WTC11 (cell line): Measurements from ENCODE around the gene KIF2A. TPM values are rescaled to one million over a fixed set of nuclear protein-coding genes. Genes with fewer than 3 reads are reported as not detected.

Source experiments
- ATAC-seq: fragments of 200-7000 bp; cut with Tn5 transposase; 2 replicates; pipeline ENCODE4 v1.10.0; 2021; ENCODE audit warnings: mild to moderate bottlenecking, moderate library complexity
- CTCF ChIA-PET: fragments of 300-600 bp; sonication (Branson Sonifier 250); formaldehyde crosslinking; loops from one replicate; lab custom pipeline; 2021; ENCODE audit warnings: antibody characterized with exemption; lab: Charles Lee
- POLR2A ChIA-PET: fragments of 350-600 bp; sonication (Branson Sonifier 250); formaldehyde crosslinking; loops from one replicate; lab custom pipeline; 2021; ENCODE audit warnings: antibody characterized with exemption; lab: Charles Lee
- DNase-seq: peaks from one replicate; pipeline ENCODE4 v3.0.0; 2021; ENCODE audit warnings: low spot score
- H3K27ac Mint-ChIP-seq: 2 replicates; pipeline ENCODE4 v1.8.0; 2021; ENCODE audit warnings: mixed read lengths
- H3K27me3 Mint-ChIP-seq: 2 replicates; pipeline ENCODE4 v1.8.0; 2021; ENCODE audit warnings: low read depth, mild to moderate bottlenecking, moderate library complexity, mixed read lengths
- H3K36me3 Mint-ChIP-seq: 2 replicates; pipeline ENCODE4 v1.8.0; 2021; ENCODE audit warnings: mixed read lengths
- H3K4me1 Mint-ChIP-seq: 2 replicates; pipeline ENCODE4 v1.8.0; 2022; ENCODE audit warnings: mixed read lengths
- H3K4me3 Mint-ChIP-seq: 2 replicates; pipeline ENCODE4 v1.8.0; 2021; ENCODE audit warnings: mild to moderate bottlenecking, moderate library complexity, mixed read lengths
- H3K9me3 Mint-ChIP-seq: 2 replicates; pipeline ENCODE4 v1.8.0; 2021; ENCODE audit warnings: mixed read lengths
- ARID4B ChIP-seq: sonication (generic); formaldehyde crosslinking; IDR thresholded peaks from 2 replicates; pipeline ENCODE4 v1.8.0; 2023; ENCODE audit warnings: missing genetic modification reagents, mild to moderate bottlenecking, borderline replicate concordance
- CBFB ChIP-seq: sonication (generic); formaldehyde crosslinking; IDR thresholded peaks from 2 replicates; pipeline ENCODE4 v1.8.1; 2022; ENCODE audit warnings: mild to moderate bottlenecking, low read depth, missing genetic modification reagents
- CREM ChIP-seq: sonication (generic); formaldehyde crosslinking; IDR thresholded peaks from 2 replicates; pipeline ENCODE4 v1.8.1; 2022; ENCODE audit warnings: mild to moderate bottlenecking, missing genetic modification reagents, moderate library complexity
- EMX1 ChIP-seq: fragments of 250-450 bp; sonication (Bioruptor Pico); IDR thresholded peaks from 2 replicates; pipeline ENCODE4 v1.8.0; 2021; ENCODE audit warnings: mild to moderate bottlenecking
- ERG ChIP-seq: fragments of 250-450 bp; sonication (Bioruptor Pico); IDR thresholded peaks from 2 replicates; pipeline ENCODE4 v1.8.0; 2021; ENCODE audit warnings: mild to moderate bottlenecking
- FOXJ3 ChIP-seq: sonication (generic); formaldehyde crosslinking; IDR thresholded peaks from 2 replicates; pipeline ENCODE4 v1.9.0; 2021; ENCODE audit warnings: missing genetic modification reagents, mild to moderate bottlenecking, borderline replicate concordance
- FOXK1 ChIP-seq: sonication (generic); formaldehyde crosslinking; IDR thresholded peaks from 2 replicates; pipeline ENCODE4 v1.8.0; 2022; ENCODE audit warnings: mild to moderate bottlenecking, moderate library complexity, missing genetic modification reagents
- FOXP1 ChIP-seq: sonication (generic); formaldehyde crosslinking; IDR thresholded peaks from 2 replicates; pipeline ENCODE4 v1.8.0; 2022; ENCODE audit warnings: missing genetic modification reagents, mild to moderate bottlenecking, moderate library complexity, borderline replicate concordance
- GTF2I ChIP-seq: fragments of 250-450 bp; sonication (Bioruptor Pico); conservative IDR thresholded peaks from 2 replicates; pipeline ENCODE4 v1.4.0; 2021; ENCODE audit warnings: mild to moderate bottlenecking
- JAZF1 ChIP-seq: fragments of 250-450 bp; sonication (Bioruptor Pico); IDR thresholded peaks from 2 replicates; pipeline ENCODE4 v1.9.0; 2021; ENCODE audit warnings: moderate library complexity, mild to moderate bottlenecking, inconsistent platforms
- NFATC4 ChIP-seq: fragments of 250-450 bp; sonication (Bioruptor Pico); IDR thresholded peaks from 2 replicates; pipeline ENCODE4 v1.9.0; 2021; ENCODE audit warnings: mild to moderate bottlenecking
- NFYB ChIP-seq: sonication (generic); formaldehyde crosslinking; conservative IDR thresholded peaks from 2 replicates; pipeline ENCODE4 v1.8.0; 2022; ENCODE audit warnings: low read depth, missing genetic modification reagents
- OVOL2 ChIP-seq: fragments of 250-450 bp; sonication (Bioruptor Pico); IDR thresholded peaks from 2 replicates; pipeline ENCODE4 v1.9.0; 2021; ENCODE audit warnings: mild to moderate bottlenecking, borderline replicate concordance
- RORB ChIP-seq: fragments of 250-450 bp; sonication (Bioruptor Pico); IDR thresholded peaks from 2 replicates; pipeline ENCODE4 v1.9.0; 2021; ENCODE audit warnings: mild to moderate bottlenecking
- SMAD3 ChIP-seq: sonication (generic); formaldehyde crosslinking; IDR thresholded peaks from 2 replicates; pipeline ENCODE4 v1.8.0; 2022; ENCODE audit warnings: missing genetic modification reagents, mild to moderate bottlenecking, borderline replicate concordance
- SMAD4 ChIP-seq: sonication (generic); formaldehyde crosslinking; IDR thresholded peaks from 2 replicates; pipeline ENCODE4 v1.8.0; 2022; ENCODE audit warnings: mild to moderate bottlenecking, missing genetic modification reagents
- SOX15 ChIP-seq: fragments of 250-450 bp; sonication (Bioruptor Pico); IDR thresholded peaks from 2 replicates; pipeline ENCODE4 v1.9.0; 2021; ENCODE audit warnings: mild to moderate bottlenecking
- TCF7 ChIP-seq: sonication (generic); formaldehyde crosslinking; IDR thresholded peaks from 2 replicates; pipeline ENCODE4 v1.8.0; 2022; ENCODE audit warnings: mild to moderate bottlenecking, low read depth, missing genetic modification reagents, moderate library complexity
- TEAD1 ChIP-seq: sonication (generic); formaldehyde crosslinking; IDR thresholded peaks from 2 replicates; pipeline ENCODE4 v1.8.0; 2022; ENCODE audit warnings: mild to moderate bottlenecking, missing genetic modification reagents
- TP53 ChIP-seq: sonication (generic); formaldehyde crosslinking; IDR thresholded peaks from 2 replicates; pipeline ENCODE4 v1.8.1; 2023; ENCODE audit warnings: mild to moderate bottlenecking, missing genetic modification reagents
- ZNF219 ChIP-seq: sonication (generic); formaldehyde crosslinking; IDR thresholded peaks from 2 replicates; pipeline ENCODE4 v1.8.0; 2023; ENCODE audit warnings: missing genetic modification reagents, mild to moderate bottlenecking, borderline replicate concordance
- ZNF396 ChIP-seq: fragments of 250-450 bp; sonication (Bioruptor Pico); IDR thresholded peaks from 2 replicates; pipeline ENCODE4 v1.8.0; 2021; ENCODE audit warnings: mild to moderate bottlenecking, moderate library complexity, borderline replicate concordance
- ZNF416 ChIP-seq: fragments of 250-450 bp; sonication (Bioruptor Pico); IDR thresholded peaks from 2 replicates; pipeline ENCODE4 v1.9.0; 2021; ENCODE audit warnings: mild to moderate bottlenecking, inconsistent platforms
- total RNA-seq: library from RNA; stranded (reverse); gene quantifications from 3 replicates; pipeline ENCODE4 v1.2.3, GENCODE V29; 2021
- TF ChIP-seq, protein P1 (sequence below): fragments of 250-450 bp; sonication (Bioruptor Pico); IDR thresholded peaks from 2 replicates; pipeline ENCODE4 v1.9.0; 2021; ENCODE audit warnings: mild to moderate bottlenecking
- TF ChIP-seq, protein P2 (sequence below): sonication (generic); formaldehyde crosslinking; IDR thresholded peaks from 2 replicates; pipeline ENCODE4 v1.8.1; 2023; ENCODE audit warnings: mild to moderate bottlenecking, missing genetic modification reagents
- TF ChIP-seq, protein P3 (sequence below): sonication (generic); formaldehyde crosslinking; IDR thresholded peaks from 2 replicates; pipeline ENCODE4 v1.8.1; 2023; ENCODE audit warnings: mild to moderate bottlenecking, missing genetic modification reagents, moderate library complexity
- TF ChIP-seq, protein P4 (sequence below): sonication (generic); formaldehyde crosslinking; IDR thresholded peaks from 2 replicates; pipeline ENCODE4 v1.8.1; 2022; ENCODE audit warnings: mild to moderate bottlenecking, moderate library complexity, missing genetic modification reagents

KIF2A gene
- total RNA-seq, 1 experiment from 2014 or later = 77.8 TPM

- Mint-ChIP-seq H3K27ac (peak overlapping the region; percentile 18; the same call in 1 of the 2 replicates), H3K4me1 (peaks cover 37% of the 10 kb centered on the region), H3K4me3 (no peak overlapping the region), H3K9me3 (no peaks in the 10 kb centered on the region), H3K27me3 (no peaks in the 10 kb centered on the region), H3K36me3 (peaks cover 2% of the 10 kb centered on the region; the same call in 1 of the 2 replicates)
- no peak for ATAC-seq
- ChIA-PET POLR2A (no interaction called here), CTCF (interaction anchor here (0.8 kb wide), 1 partner anchor 37 kb away, joined by 3 read pairs; no protein-coding TSS in a partner anchor)
- TF ChIP-seq, protein P1, sequence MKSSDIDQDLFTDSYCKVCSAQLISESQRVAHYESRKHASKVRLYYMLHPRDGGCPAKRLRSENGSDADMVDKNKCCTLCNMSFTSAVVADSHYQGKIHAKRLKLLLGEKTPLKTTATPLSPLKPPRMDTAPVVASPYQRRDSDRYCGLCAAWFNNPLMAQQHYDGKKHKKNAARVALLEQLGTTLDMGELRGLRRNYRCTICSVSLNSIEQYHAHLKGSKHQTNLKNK (CRISPR knock-in tag) = no peak
- TF ChIP-seq ZNF396 (CRISPR knock-in tag) (no peak), TCF7 (no peak), EMX1 (CRISPR knock-in tag) (no peak), FOXK1 (CRISPR knock-in tag) (no peak), ZNF416 (no peak), SOX15 (CRISPR knock-in tag) (no peak), CREM (no peak), FOXP1 (no peak), GTF2I (CRISPR knock-in tag) (no peak), RORB (CRISPR knock-in tag) (no peak), NFATC4 (CRISPR knock-in tag) (no peak), JAZF1 (CRISPR knock-in tag) (no peak), OVOL2 (CRISPR knock-in tag) (no peak), TEAD1 (CRISPR knock-in tag) (no peak), ERG (CRISPR knock-in tag) (no peak)
- DNase-seq = no peak
Observed at GRCh38 chr5:62328772-62329491, 22.9 kb downstream of the KIF2A start.

DNA sequence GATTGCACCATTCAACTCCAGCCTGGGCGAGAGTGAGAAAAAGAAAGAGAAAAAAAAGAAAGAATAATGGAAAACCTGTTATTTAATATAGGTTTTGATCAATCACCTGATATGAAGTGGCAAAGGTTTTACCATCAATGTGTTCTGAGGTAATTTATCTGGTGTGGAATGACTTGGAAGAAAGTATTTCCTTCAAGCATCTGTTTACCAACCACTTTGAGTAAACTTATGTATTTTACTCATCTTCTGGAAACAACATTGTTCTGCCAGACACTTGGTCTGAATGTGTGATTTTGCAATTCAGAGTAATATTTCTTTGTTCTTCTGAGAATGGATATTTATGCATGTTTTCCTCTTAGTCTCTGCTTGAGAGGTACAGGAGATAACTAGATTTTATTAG, 24.3 kb downstream of the KIF2A start:
- Mint-ChIP-seq H3K4me3 (no peak overlapping the region), H3K36me3 (peaks cover 5% of the 10 kb centered on the region; the same call in 1 of the 2 replicates), H3K4me1 (peaks cover 35% of the 10 kb centered on the region), H3K27me3 (no peaks in the 10 kb centered on the region), H3K27ac (no peak overlapping the region), H3K9me3 (no peaks in the 10 kb centered on the region)
- ATAC-seq = no peak
- no peak for DNase-seq
- CTCF ChIA-PET = no interaction called here
- POLR2A ChIA-PET = no interaction called here
- no peak for TF ChIP-seq SMAD4 (CRISPR knock-in tag)
- TF ChIP-seq, protein P2, sequence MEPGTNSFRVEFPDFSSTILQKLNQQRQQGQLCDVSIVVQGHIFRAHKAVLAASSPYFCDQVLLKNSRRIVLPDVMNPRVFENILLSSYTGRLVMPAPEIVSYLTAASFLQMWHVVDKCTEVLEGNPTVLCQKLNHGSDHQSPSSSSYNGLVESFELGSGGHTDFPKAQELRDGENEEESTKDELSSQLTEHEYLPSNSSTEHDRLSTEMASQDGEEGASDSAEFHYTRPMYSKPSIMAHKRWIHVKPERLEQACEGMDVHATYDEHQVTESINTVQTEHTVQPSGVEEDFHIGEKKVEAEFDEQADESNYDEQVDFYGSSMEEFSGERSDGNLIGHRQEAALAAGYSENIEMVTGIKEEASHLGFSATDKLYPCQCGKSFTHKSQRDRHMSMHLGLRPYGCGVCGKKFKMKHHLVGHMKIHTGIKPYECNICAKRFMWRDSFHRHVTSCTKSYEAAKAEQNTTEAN = no peak
- TF ChIP-seq SMAD3 (CRISPR knock-in tag) = no peak
- TF ChIP-seq, protein P3, sequence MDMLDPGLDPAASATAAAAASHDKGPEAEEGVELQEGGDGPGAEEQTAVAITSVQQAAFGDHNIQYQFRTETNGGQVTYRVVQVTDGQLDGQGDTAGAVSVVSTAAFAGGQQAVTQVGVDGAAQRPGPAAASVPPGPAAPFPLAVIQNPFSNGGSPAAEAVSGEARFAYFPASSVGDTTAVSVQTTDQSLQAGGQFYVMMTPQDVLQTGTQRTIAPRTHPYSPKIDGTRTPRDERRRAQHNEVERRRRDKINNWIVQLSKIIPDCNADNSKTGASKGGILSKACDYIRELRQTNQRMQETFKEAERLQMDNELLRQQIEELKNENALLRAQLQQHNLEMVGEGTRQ (CRISPR knock-in tag) = no peak
- TF ChIP-seq, protein P4, sequence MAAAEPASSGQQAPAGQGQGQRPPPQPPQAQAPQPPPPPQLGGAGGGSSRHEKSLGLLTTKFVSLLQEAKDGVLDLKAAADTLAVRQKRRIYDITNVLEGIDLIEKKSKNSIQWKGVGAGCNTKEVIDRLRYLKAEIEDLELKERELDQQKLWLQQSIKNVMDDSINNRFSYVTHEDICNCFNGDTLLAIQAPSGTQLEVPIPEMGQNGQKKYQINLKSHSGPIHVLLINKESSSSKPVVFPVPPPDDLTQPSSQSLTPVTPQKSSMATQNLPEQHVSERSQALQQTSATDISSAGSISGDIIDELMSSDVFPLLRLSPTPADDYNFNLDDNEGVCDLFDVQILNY (CRISPR knock-in tag) = no peak
- no peak for TF ChIP-seq CBFB
- TF ChIP-seq ZNF396 (CRISPR knock-in tag) = no peak
- no peak for TF ChIP-seq EMX1 (CRISPR knock-in tag)
- TF ChIP-seq NFYB = no peak
- TF ChIP-seq ZNF219 (CRISPR knock-in tag) = no peak
- TF ChIP-seq FOXJ3 (CRISPR knock-in tag) = no peak
- no peak for TF ChIP-seq OVOL2 (CRISPR knock-in tag)
- TF ChIP-seq ARID4B (CRISPR knock-in tag) = no peak
- no peak for TF ChIP-seq TP53 (CRISPR knock-in tag)
- no peak for TF ChIP-seq ZNF416
